ENCODE measurements around the gene PRR30. TPM values are rescaled to one million over a fixed set of nuclear protein-coding genes. Genes with fewer than 3 reads are reported as not detected.

The PRR30 gene
- total RNA-seq: not detected in 2 replicates
- long read RNA-seq: 0 reads

DNA sequence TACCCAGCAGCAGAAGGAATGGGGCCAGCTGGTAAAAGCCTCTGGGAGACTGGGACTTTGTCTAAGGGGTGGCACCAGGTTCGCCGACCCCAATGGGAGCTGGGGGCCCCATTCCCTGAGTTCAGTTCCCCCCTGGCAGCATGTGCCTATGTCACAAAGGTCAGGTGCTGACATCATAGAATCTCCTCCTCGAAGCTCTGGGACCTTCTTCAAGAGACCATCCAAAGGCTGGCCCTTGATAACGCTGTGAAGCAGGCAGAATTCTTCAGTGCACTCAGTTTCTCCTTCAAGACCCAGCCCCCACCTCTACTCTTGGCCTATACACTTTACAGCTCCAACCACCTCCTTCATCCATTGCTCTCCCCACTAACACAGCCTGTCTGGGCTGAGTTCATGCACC is at the start of gene PRR30:
TSS of gene PRR30 (minus strand) at position 101 of the 400 bp plus-strand sequence. CDS start 1,081 bp downstream, outside the sequence.
- Mint-ChIP-seq H3K9me3 (peaks cover 5% of the 10 kb centered on the region), H3K4me1 (no peaks in the 10 kb centered on the region), H3K27ac (ENCODE audit: unreplicated experiment) (no peak within 1 kb of the TSS), H3K4me3 (peak within 1 kb of the TSS; percentile 47), H3K36me3 (ENCODE audit: low read depth) (no peaks in the 10 kb centered on the region), H3K27me3 (ENCODE audit: low read depth) (peaks cover 26% of the 10 kb centered on the region)
- TF ChIP-seq, protein P1, sequence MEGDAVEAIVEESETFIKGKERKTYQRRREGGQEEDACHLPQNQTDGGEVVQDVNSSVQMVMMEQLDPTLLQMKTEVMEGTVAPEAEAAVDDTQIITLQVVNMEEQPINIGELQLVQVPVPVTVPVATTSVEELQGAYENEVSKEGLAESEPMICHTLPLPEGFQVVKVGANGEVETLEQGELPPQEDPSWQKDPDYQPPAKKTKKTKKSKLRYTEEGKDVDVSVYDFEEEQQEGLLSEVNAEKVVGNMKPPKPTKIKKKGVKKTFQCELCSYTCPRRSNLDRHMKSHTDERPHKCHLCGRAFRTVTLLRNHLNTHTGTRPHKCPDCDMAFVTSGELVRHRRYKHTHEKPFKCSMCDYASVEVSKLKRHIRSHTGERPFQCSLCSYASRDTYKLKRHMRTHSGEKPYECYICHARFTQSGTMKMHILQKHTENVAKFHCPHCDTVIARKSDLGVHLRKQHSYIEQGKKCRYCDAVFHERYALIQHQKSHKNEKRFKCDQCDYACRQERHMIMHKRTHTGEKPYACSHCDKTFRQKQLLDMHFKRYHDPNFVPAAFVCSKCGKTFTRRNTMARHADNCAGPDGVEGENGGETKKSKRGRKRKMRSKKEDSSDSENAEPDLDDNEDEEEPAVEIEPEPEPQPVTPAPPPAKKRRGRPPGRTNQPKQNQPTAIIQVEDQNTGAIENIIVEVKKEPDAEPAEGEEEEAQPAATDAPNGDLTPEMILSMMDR (conservative IDR thresholded peaks at IDR 0.05): no peak
- DNase-seq (ENCODE audit: low read depth, low spot score): no peak

DNA sequence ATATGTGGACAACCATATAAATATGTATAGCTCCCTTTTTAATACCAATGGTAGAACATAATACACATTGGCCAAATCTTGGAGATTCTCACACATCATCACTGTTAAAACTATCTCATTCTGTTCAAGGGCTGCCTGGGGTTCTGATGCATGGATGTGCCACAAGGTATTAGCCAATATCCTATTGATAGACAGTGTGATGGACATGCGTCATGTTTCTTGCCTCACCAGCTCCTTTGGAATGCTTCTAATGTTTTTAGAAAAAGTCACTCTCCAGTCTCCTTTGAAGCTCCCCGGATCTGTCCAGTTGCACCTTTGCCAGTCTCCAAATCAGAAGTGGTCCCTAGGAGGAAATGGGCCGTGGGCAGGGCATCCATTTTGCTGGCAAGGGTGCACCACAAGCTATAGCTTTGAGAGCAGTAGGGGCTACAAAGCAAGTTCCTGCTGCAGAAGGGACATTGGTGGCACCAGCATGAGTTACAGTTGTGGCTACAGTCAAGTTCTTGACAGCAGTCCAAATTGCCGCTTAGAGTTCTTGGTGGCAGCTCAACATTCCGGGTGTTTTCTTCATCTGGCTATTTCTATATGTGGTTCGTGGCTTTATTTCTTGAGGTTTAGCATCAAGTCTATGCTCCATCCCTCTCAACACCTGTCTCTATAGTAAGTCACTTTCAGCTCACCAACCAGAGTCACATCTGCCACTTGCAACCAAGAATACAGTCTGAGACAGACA is 47.6 kb upstream of the PRR30 start:
- H3K9me3 Mint-ChIP-seq: no peaks in the 10 kb centered on the region
- TF ChIP-seq, protein P1 (conservative IDR thresholded peaks at IDR 0.05): no peak
- DNase-seq (ENCODE audit: low read depth, low spot score): no peak
- H3K36me3 Mint-ChIP-seq (ENCODE audit: low read depth): no peaks in the 10 kb centered on the region
- no peak overlapping the region for H3K27ac Mint-ChIP-seq (ENCODE audit: unreplicated experiment)
- no peak overlapping the region for H3K4me3 Mint-ChIP-seq
- H3K27me3 Mint-ChIP-seq (ENCODE audit: low read depth): peaks cover 9% of the 10 kb centered on the region
- no peaks in the 10 kb centered on the region for H3K4me1 Mint-ChIP-seq

DNA sequence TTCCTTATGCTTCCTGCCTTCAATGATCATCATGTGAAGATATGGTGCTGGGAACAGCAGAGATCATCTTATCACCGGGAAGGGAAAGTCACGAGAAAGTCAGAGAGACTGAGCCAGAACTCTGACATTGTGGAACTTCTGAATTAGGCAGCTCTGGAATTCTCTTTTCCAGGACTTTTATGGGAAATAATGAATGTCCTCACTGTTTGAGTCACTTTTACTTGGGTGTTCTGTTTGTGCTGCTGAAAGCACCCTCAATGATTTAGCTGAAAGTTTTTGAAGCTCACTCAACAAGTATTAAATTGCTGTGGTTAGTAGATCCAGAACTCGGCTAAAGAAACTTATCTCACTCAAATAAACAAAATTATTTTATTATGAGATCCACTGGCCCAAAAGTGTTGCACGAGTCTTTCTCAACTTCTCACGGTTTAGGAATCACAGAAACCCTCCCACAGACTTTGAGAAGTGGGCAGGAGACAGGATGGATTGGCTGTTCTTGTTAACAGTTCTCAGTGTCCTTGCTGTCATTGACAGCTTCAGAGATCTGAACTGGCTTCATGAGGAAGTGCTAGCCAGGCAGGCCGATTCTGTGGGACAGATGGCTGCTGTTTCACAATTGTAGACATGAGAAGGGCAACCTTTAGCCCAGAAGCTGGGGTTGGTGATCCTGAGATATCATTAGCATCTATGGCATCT is 46.3 kb upstream of the PRR30 start:
- Mint-ChIP-seq H3K36me3 (ENCODE audit: low read depth) (no peaks in the 10 kb centered on the region), H3K4me1 (no peaks in the 10 kb centered on the region), H3K27me3 (ENCODE audit: low read depth) (peaks cover 14% of the 10 kb centered on the region), H3K9me3 (no peaks in the 10 kb centered on the region), H3K27ac (ENCODE audit: unreplicated experiment) (no peak overlapping the region), H3K4me3 (no peak overlapping the region)
- no peak for DNase-seq (ENCODE audit: low read depth, low spot score)
- TF ChIP-seq, protein P1 (conservative IDR thresholded peaks at IDR 0.05): no peak

DNA sequence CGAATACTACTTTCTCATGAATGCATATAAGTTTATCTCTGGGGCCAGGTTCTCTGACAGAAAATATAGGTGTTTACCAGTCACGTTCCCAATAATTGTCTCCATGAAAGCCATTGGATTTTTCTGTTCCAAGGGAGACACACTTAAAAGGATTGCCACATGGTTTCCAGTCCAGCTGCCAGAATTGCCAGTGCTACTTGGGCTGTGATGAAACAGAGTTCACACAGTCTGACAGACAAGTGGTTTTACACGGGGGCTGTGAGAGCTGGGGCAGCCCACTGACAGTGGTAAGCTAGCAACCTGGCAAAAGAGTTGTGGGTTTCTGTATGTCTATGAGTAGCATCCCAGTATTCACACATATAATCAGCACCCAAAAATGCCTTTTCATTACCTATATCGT is 44.9 kb upstream of the PRR30 start:
- no peaks in the 10 kb centered on the region for H3K4me1 Mint-ChIP-seq
- H3K36me3 Mint-ChIP-seq (ENCODE audit: low read depth): no peaks in the 10 kb centered on the region
- DNase-seq (ENCODE audit: low read depth, low spot score): no peak
- TF ChIP-seq, protein P1 (conservative IDR thresholded peaks at IDR 0.05): no peak
- no peak overlapping the region for H3K4me3 Mint-ChIP-seq
- no peak overlapping the region for H3K27ac Mint-ChIP-seq (ENCODE audit: unreplicated experiment)
- H3K27me3 Mint-ChIP-seq (ENCODE audit: low read depth): peaks cover 19% of the 10 kb centered on the region
- no peaks in the 10 kb centered on the region for H3K9me3 Mint-ChIP-seq

DNA sequence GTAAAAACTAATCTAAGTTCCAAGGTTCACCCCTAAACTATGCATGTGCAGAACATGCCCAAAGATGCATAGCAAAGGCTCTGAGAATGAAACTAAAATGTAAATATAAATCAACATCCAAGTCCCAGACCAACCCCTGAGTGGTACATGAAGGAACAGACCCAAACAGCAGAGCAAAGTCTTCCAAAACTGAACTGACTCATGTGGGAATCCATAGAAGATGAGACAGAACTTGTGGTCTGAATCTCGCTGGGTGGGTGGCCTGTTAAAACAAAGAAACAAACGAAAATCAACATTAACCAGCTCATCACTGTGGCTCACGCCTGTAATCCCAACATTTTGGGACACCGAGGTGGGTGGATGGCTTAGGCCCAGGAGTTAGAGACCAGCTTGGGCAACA is 43.1 kb upstream of the PRR30 start:
- Mint-ChIP-seq H3K4me3 (no peak overlapping the region), H3K9me3 (no peaks in the 10 kb centered on the region), H3K4me1 (no peaks in the 10 kb centered on the region), H3K27ac (ENCODE audit: unreplicated experiment) (no peak overlapping the region), H3K27me3 (ENCODE audit: low read depth) (peaks cover 24% of the 10 kb centered on the region), H3K36me3 (ENCODE audit: low read depth) (no peaks in the 10 kb centered on the region)
- no peak for DNase-seq (ENCODE audit: low read depth, low spot score)
- TF ChIP-seq, protein P1 (conservative IDR thresholded peaks at IDR 0.05): no peak
